WTC11 (cell line): ENCODE data around the gene PIP5K1A.

Experiments used
- TF ChIP-seq, protein P1 (sequence below): sonication (generic); formaldehyde crosslinking; IDR thresholded peaks from 2 replicates; pipeline ENCODE4 v1.8.1; 2022; ENCODE audit warnings: missing genetic modification reagents, borderline replicate concordance
- TF ChIP-seq, protein P2 (sequence below): fragments of 200-600 bp; IDR thresholded peaks from 2 replicates; pipeline ENCODE4 v1.8.0; 2022; ENCODE audit warnings: antibody characterized with exemption
- TF ChIP-seq, protein P3 (sequence below): sonication (generic); formaldehyde crosslinking; IDR thresholded peaks from 2 replicates; pipeline ENCODE4 v1.8.1; 2023; ENCODE audit warnings: mild to moderate bottlenecking, moderate library complexity, missing genetic modification reagents

DNA sequence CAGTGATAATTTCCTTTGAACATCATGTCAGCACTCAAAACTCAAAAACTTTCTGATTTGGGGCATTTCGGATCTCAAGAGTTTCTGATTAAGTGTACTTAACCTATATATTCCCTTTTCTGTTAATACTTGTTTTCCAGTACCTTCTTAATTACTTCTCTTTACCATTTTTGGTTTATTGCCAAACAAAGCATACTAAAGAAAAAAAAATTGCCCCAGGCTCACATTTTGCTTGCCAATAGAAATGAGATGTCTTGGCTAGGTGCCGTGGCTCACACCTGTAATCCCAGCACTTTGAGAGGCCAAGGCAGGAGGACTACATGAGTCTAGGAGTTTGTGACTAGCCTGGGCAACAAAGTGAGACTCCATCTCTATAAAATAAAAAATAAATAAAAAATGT lies 61.0 kb downstream of the PIP5K1A start:
- TF ChIP-seq, protein P1, sequence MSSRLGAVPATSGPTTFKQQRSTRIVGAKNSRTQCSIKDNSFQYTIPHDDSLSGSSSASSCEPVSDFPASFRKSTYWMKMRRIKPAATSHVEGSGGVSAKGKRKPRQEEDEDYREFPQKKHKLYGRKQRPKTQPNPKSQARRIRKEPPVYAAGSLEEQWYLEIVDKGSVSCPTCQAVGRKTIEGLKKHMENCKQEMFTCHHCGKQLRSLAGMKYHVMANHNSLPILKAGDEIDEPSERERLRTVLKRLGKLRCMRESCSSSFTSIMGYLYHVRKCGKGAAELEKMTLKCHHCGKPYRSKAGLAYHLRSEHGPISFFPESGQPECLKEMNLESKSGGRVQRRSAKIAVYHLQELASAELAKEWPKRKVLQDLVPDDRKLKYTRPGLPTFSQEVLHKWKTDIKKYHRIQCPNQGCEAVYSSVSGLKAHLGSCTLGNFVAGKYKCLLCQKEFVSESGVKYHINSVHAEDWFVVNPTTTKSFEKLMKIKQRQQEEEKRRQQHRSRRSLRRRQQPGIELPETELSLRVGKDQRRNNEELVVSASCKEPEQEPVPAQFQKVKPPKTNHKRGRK (CRISPR knock-in tag), result no peak
- TF ChIP-seq, protein P2, sequence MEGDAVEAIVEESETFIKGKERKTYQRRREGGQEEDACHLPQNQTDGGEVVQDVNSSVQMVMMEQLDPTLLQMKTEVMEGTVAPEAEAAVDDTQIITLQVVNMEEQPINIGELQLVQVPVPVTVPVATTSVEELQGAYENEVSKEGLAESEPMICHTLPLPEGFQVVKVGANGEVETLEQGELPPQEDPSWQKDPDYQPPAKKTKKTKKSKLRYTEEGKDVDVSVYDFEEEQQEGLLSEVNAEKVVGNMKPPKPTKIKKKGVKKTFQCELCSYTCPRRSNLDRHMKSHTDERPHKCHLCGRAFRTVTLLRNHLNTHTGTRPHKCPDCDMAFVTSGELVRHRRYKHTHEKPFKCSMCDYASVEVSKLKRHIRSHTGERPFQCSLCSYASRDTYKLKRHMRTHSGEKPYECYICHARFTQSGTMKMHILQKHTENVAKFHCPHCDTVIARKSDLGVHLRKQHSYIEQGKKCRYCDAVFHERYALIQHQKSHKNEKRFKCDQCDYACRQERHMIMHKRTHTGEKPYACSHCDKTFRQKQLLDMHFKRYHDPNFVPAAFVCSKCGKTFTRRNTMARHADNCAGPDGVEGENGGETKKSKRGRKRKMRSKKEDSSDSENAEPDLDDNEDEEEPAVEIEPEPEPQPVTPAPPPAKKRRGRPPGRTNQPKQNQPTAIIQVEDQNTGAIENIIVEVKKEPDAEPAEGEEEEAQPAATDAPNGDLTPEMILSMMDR, result no peak
- TF ChIP-seq, protein P3, sequence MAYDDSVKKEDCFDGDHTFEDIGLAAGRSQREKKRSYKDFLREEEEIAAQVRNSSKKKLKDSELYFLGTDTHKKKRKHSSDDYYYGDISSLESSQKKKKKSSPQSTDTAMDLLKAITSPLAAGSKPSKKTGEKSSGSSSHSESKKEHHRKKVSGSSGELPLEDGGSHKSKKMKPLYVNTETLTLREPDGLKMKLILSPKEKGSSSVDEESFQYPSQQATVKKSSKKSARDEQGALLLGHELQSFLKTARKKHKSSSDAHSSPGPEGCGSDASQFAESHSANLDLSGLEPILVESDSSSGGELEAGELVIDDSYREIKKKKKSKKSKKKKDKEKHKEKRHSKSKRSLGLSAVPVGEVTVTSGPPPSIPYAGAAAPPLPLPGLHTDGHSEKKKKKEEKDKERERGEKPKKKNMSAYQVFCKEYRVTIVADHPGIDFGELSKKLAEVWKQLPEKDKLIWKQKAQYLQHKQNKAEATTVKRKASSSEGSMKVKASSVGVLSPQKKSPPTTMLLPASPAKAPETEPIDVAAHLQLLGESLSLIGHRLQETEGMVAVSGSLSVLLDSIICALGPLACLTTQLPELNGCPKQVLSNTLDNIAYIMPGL (CRISPR knock-in tag), result no peak
